Astrocyte of the spinal cord (primary cell): Measurements from ENCODE around the gene PITPNC1.

Experiments used
- DNase-seq: peaks from one replicate; pipeline ENCODE4 v3.0.0; 2011; ENCODE audit warnings: low read depth, low spot score
- H3K4me3 ChIP-seq: 2 replicates; pipeline ENCODE4 v1.5.1; 2011; ENCODE audit warnings: low read depth, mild to moderate bottlenecking, low read length, moderate library complexity
- in situ Hi-C: cut with HindIII; loops from 2 replicates; pipeline ENCODE4 v1.10.0; 2017; ENCODE audit warnings: low sequenced_read_pairs
- TF ChIP-seq, protein P1 (sequence below): IDR thresholded peaks from 2 replicates; pipeline ENCODE4 v1.5.1; 2012; ENCODE audit warnings: low read depth, mild to moderate bottlenecking, low read length, inconsistent platforms

PITPNC1 gene

DNA sequence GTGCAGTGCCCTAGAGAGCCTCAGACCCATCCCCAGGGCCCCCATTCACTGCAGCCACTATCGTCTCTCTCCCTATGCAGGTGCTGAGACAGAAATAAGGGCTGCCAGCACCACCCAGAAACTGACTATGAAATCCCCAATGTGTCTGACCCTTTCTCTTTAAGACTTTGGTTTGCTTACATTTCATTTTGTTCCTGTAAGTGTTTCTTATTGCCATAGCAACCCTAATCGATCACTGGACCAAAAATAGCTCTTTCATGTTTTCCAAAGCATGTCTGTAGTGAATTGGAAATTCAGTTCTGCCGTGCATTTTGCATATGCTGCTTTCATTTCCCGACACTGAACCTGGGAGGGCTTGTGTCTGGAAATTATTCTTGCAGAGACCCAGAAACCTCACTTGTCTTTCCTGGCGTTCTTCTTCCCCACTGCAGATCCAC, 192.0 kb downstream of the PITPNC1 start:
- TF ChIP-seq, protein P1, sequence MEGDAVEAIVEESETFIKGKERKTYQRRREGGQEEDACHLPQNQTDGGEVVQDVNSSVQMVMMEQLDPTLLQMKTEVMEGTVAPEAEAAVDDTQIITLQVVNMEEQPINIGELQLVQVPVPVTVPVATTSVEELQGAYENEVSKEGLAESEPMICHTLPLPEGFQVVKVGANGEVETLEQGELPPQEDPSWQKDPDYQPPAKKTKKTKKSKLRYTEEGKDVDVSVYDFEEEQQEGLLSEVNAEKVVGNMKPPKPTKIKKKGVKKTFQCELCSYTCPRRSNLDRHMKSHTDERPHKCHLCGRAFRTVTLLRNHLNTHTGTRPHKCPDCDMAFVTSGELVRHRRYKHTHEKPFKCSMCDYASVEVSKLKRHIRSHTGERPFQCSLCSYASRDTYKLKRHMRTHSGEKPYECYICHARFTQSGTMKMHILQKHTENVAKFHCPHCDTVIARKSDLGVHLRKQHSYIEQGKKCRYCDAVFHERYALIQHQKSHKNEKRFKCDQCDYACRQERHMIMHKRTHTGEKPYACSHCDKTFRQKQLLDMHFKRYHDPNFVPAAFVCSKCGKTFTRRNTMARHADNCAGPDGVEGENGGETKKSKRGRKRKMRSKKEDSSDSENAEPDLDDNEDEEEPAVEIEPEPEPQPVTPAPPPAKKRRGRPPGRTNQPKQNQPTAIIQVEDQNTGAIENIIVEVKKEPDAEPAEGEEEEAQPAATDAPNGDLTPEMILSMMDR, result no peak
- DNase-seq, result no peak
- in situ Hi-C loops, result no loop called here
- H3K4me3 ChIP-seq, result no peak overlapping the region

DNA sequence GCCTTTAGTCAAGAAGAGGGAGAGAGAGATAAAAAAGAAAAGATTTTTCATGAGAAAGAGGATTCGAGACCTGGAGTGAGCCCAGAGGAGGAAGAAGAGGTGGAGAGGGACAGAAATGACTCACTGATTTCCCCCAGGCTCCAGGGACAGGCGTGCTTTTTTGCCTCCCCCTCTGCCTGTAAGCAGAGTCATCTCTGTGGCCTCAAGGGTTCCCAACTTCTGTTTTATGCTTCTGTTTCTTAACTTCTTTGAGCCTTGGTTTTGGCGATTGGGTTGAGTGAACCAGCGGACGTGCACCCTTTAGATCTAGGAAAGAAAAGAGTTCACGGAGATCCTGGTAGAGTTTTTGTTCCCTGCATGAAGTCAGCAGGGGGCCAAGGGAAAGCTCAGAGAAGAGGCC, 192.8 kb downstream of the PITPNC1 start:
- TF ChIP-seq, protein P1, result no peak
- DNase-seq, result no peak
- in situ Hi-C loops, result no loop called here
- H3K4me3 ChIP-seq, result no peak overlapping the region

GRCh38 chr17:67570797-67571196, 193.7 kb downstream of the PITPNC1 start:
- in situ Hi-C loops, result no loop called here
- no peak for DNase-seq
- H3K4me3 ChIP-seq, result no peak overlapping the region
- TF ChIP-seq, protein P1, result no peak

DNA sequence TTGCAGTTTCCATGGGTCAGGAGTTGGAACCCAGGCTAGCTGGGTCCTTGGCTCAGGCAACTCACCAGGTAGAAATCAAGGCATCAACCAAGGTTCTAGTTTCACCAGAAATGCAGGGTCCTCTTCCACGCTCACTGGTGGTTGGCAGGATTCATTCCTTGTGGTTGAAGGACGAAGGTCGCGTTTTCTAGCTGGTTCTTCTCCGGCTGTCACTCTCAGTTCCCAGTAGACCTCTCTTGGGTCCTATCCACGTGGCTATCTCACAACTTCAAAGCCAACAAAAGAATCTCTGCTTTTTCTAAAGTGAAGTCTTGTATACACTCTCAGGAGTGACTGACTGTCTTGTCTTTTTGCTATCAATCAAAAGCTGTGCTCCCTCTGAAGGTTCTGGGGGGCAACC, 194.4 kb downstream of the PITPNC1 start:
- in situ Hi-C loops, result no loop called here
- TF ChIP-seq, protein P1, result no peak
- no peak for DNase-seq
- H3K4me3 ChIP-seq, result no peak overlapping the region

- in situ Hi-C loops, result no loop called here
- no peak overlapping the region for H3K4me3 ChIP-seq
- TF ChIP-seq, protein P1, result no peak
- DNase-seq, result no peak
Measured at GRCh38 chr17:67573987-67574657, 197.0 kb downstream of the PITPNC1 start.

- TF ChIP-seq, protein P1, result no peak
- H3K4me3 ChIP-seq, result no peak overlapping the region
- in situ Hi-C loops, result no loop called here
- DNase-seq, result no peak
Measured at GRCh38 chr17:67574658-67575293, 197.7 kb downstream of the PITPNC1 start.
